DOHH2 (cell line): ENCODE results near the gene GRID2.

Experiments
- CTCF ChIP-seq: fragments of 200-600 bp; sonication (generic); IDR thresholded peaks from one replicate; pipeline ENCODE4 v1.5.1; 2014; ENCODE audit warnings: antibody characterized with exemption, mild to moderate bottlenecking, low read depth, low read length; ENCODE audit not compliant: poor library complexity, severe bottlenecking
- EZH2phosphoT487 ChIP-seq: fragments of 200-600 bp; sonication (generic); IDR thresholded peaks from 2 replicates; pipeline ENCODE4 v1.6.1; 2017; ENCODE audit warnings: borderline replicate concordance, mild to moderate bottlenecking, antibody characterized with exemption, low read length, moderate library complexity, mixed read lengths

DNA sequence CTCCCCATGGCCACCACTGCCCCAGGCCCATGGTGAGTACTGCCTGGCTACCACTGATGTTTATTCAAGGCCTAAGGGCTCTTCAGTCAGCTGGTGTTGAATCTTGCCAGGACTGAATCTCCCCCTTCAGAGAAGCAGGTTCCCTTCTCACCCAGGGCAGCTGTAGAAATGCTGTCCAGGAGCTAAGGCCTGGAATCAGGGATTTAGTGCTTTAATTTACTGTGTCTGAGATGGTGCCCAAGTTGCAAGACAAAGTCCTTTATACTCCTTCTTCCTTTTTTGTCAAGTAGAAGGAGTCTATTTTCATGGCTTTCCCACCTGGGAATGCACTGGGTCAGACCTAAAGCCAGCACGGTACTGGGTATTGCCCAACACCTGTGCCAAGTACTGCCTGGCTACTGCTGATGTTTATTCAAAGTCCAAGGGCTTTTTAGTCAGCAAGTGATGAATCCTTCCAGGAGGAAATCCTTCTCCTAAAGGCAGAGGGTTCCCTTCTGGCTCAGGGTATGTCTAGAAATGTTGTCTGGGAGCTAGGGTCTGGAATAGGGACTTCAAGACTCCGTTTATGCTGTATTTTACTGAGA lies 1407.2 kb downstream of the GRID2 start:
- TF ChIP-seq CTCF (no peak), EZH2phosphoT487 (no peak)
